ENCODE data around the gene GRID1. TPM values are rescaled to one million over a fixed set of nuclear protein-coding genes. Genes with fewer than 3 reads are reported as not detected.

Gene GRID1
- total and polyA plus RNA-seq, 10 of the 15 experiments (the other 5 are each of a cell fraction or from before 2014, with no cell fraction given), result 0.04 to 0.62 (median 0.08) TPM; not detected in 5

GRCh38 chr10:86411852-86412560 is 45.4 kb upstream of the GRID1 start:
- RAD21 ChIA-PET (ENCODE audit: unreplicated experiment), result interaction anchor here (0.8 to 5.8 kb wide), 6 partner anchors 8 to 174 kb away, joined by 4 to 155 read pairs (median 8); no protein-coding TSS in a partner anchor

More at GRCh38 chr10:86411852-86412560, 45.4 kb upstream of the GRID1 start:
- Histone ChIP-seq H3K27ac (ENCODE audit: control insufficient read depth, insufficient read depth) (peak overlapping the region; percentile 82), H3K36me3 (ENCODE audit: control insufficient read depth in 2 of 2, insufficient read depth in 2 of 2, low read length in 1 of 2) (no peaks in the 10 kb centered on the region), H4K20me1 (ENCODE audit: control insufficient read depth, insufficient read depth) (no peaks in the 10 kb centered on the region), H3K9ac (ENCODE audit: control insufficient read depth, insufficient read depth, low read length) (peak overlapping the region; percentile 62), H3K4me3 (peak overlapping the region; percentile 43; the same call in 1 of the 2 replicates), H3K4me1 (ENCODE audit: control insufficient read depth, insufficient read depth, low read length) (peaks cover 38% of the 10 kb centered on the region), H3K9me3 (replicated peaks; ENCODE audit: control insufficient read depth, insufficient read depth, low read length) (peaks cover 6% of the 10 kb centered on the region; the same call in 2 of the 3 replicates), H3K27me3 (replicated peaks in 1 of 2; ENCODE audit: control insufficient read depth in 2 of 2, insufficient read depth in 2 of 2, low read length in 1 of 2) (no peaks in the 10 kb centered on the region), H2AFZ (ENCODE audit: control insufficient read depth, low read depth, low read length) (peak overlapping the region; percentile 79), H3K4me2 (ENCODE audit: control insufficient read depth, insufficient read depth) (peak overlapping the region; percentile 93), H3K79me2 (ENCODE audit: control insufficient read depth, insufficient read depth, low read length) (no peaks in the 10 kb centered on the region)
- ChIA-PET POLR2A (interaction anchor here (0.5 to 5.4 kb wide), 7 partner anchors 9 to 481 kb away, joined by 3 to 110 read pairs (median 5); partner anchors contain the start of gene WAPL), SMC1A (ENCODE audit: uncharacterized antibody, unreplicated experiment) (interaction anchor here (1.5 to 7.0 kb wide), 6 partner anchors 8 to 39 kb away, joined by 3 to 129 read pairs (median 8); no protein-coding TSS in a partner anchor), CTCF (interaction anchor here (0.6 to 6.7 kb wide), 10 partner anchors 11 to 920 kb away, joined by 3 to 77 read pairs (median 3); no protein-coding TSS in a partner anchor)
- no TSS peak for BruUV-seq (replicated peaks)
- WGBS (ENCODE audit: insufficient coverage, insufficient replicate concordance, low lambda C conversion rate, missing lambda C conversion rate), result 38% methylated on average over 6 of the region's 6 CpGs
- ATAC-seq (peak; percentile 18), FAIRE-seq (no peak), DNase-seq (ENCODE audit: low read depth, low spot score) (no peak)
- in situ Hi-C loops (cut with MboI) (no loop called here), intact Hi-C loops (cut with micrococcal nuclease; ENCODE audit: unreplicated experiment) (loop anchor here (5.0 kb wide), 1 partner anchor 110 kb away; the partner anchor contains the start of gene WAPL)
- TF ChIP-seq NBN (IDR thresholded peaks at IDR 0.05) (0 out of 2 replicates have a peak, but pooled peaks have one; percentile 62), TCF7 (IDR thresholded peaks at IDR 0.05; ENCODE audit: borderline replicate concordance) (no peak), RELA (IDR thresholded peaks at IDR 0.05; ENCODE audit: borderline replicate concordance, partially characterized antibody) (no peak), POLR2AphosphoS5 (IDR thresholded peaks at IDR 0.05; ENCODE audit: low read length) (peak; percentile 33; the same call in 1 of the 2 replicates), HDGF (IDR thresholded peaks at IDR 0.05) (peak; percentile 61; the same call in 1 of the 2 replicates), ZZZ3 (IDR thresholded peaks at IDR 0.05; ENCODE audit: control insufficient read depth, insufficient read length, low read depth) (no peak), SMARCA5 (IDR thresholded peaks at IDR 0.05) (0 out of 2 replicates have a peak, but pooled peaks have one; percentile 50), HDAC2 (IDR thresholded peaks at IDR 0.05) (no peak), TCF12 (IDR thresholded peaks at IDR 0.05; ENCODE audit: low read depth, low read length) (no peak), NR2F1 (conservative IDR thresholded peaks at IDR 0.05) (0 out of 2 replicates have a peak, but pooled peaks have one; percentile 4), LARP7 (IDR thresholded peaks at IDR 0.05) (0 out of 2 replicates have a peak, but pooled peaks have one; percentile 23)
